HG03558 (cell line): ENCODE measurements around the gene PDZK1.
"Not testable (repeated sequence)": the region's sequence is repeated elsewhere in the genome, so short reads cannot be mapped to it uniquely, and the experiment has no call there.

Source experiments
- ATAC-seq: cut with Tn5 transposase; IDR thresholded peaks from one replicate; pipeline ENCODE4 v1.9.1; 2021; ENCODE audit warnings: moderate number of reproducible peaks; ENCODE audit not compliant: unreplicated experiment; ENCODE audit errors: extremely low read depth

Gene PDZK1

GRCh38 chr1:145707183-145707867, at the start of gene PDZK1:
PDZK1 (minus strand) TSS chr1:145707368; CDS start chr1:145688021, 19,347 bp downstream.
- ATAC-seq, result no peak

DNA sequence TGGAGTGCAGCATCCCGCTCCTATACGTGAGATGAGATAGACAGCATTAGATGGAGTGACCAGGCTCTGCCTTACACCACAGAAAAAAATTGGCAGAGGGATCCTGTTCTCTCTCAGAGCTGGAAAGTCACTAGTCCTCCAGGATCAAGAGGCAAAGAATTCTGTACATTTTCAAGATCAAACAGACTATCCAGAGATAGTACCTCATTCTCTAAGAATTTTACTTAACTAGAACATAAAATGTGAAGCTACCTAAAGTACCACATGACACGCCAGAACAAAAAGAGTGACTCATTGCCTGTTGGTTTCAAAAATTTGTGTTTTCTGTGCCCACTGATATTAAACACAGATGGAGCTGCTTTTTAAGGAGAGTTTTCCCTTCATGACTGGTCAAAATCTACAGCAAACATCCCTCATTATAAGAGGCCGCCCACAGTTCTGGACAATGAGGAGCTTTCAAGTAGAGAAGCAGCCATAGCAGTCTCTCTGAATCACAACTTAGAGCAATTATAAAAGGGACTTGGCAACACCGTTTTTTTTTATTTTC, 44.4 kb upstream of the PDZK1 start:
- ATAC-seq, result no peak

DNA sequence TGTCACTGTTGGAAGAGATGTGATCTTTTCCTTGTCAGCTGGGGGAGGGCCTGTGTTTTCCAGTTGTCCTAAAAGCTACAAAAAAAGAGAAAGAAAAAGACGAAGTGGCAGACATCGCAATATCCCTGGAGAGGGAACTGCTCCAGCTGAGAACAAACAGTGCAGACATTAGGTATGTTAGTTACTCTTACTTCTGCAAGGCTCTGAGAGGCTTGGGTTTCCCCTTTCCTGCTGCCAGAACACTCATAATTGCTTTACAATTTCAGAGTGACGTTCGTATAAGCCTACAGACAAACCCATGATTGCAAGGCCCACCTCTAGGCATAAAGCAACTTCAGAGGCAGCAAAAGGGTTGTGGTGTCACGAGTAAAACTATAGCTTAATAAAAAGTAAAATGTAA, 43.3 kb upstream of the PDZK1 start:
- no peak for ATAC-seq

DNA sequence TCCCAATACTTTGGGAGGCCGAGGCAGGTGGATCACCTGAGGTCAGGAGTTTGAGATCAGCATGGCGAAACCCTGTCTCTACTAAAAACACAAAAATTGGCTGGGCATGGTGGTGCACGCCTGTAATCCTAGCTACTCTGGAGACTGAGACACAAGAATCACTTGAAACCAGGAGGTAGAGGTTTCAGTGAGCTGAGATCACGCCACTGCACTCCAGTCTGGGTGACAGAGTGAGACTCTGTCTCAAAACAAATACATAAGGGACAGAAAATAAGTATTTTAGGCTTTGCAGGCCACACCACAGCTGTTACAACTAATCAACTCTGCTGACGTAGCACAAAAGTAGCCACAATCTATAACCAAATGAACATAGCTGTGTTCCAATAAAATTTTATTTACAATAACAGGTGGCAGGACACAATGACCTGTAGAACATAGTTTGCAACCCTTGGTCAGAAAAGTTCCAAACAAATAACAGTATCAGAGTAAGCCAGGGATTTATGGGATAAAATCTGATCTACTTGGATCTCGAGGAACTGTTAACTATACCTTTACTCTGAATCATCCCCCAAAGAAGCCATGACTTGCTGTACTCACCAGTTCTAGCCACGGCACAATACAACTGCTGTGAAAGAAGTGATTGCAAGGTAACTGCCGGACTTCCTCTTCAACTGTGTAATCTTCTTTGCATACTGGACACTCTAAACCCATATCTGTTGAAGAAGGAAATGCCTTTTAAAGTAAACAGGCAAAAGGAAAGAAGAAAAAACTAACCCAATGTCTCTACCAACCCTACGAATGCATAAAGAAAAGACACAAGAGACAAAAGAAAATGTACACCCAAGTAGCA, 40.5 kb upstream of the PDZK1 start:
- no peak for ATAC-seq

- ATAC-seq, result no peak
These were observed 33.1 kb upstream of the PDZK1 start for GRCh38 chr1:145740269-145740668.

GRCh38 chr1:145736191-145736590, 29.0 kb upstream of the PDZK1 start:
- no peak for ATAC-seq

DNA sequence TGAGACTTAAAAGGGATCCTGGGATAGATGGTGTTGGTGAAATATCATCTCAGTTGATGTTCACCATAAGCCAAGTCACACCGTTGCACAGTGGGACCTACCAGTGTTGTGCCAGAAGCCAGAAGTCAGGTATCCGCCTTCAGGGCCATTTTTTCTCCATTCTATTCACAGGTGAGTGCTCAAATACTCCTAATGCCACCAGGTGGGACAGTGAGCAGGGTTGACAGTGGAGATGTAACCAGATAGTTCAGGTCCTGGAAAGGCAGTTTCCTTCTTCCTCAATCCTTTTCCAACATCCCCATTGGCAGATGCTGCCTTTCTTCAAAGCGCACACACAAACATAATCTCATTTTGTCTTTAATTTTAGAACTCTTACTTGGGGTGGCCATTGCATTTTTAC, 23.7 kb upstream of the PDZK1 start:
- no peak for ATAC-seq

GRCh38 chr1:145730467-145730866, 23.3 kb upstream of the PDZK1 start:
- ATAC-seq, result no peak

DNA sequence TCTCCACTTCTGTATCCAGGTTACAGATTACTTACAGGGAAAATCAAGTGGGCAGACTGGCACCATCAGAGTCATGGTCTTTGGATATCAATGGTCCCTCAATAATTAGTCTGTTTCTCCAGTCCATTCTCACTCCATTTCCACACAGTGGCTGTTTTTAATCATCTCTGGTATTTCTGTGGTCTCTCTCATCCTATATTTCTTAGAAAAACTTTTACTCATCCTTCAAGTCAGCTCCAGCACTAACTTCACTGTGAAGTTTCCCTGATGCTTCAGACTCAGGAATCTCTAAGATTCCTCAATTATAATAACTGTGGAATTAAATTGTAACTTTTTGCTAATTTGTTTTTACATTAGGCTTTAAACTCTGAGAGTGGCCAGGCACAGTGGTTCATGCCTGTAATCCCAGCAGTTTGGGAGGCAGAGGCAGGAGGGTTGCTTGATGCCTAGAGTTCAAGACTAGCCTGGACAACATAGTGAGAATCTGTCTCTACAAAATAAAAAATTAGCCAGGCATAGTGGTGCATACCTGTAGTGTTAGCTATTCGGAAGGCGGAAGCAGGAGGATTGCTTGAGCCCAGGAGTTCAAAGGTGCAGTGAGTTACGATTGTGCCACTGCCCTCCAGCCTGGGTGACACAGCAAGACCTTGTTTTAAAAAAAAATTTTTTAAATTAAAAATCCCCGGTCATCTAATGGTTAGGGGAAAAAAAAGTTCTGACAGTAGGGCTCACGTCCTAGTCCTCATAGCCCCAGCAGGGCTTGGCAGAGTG, 22.7 kb upstream of the PDZK1 start:
- no peak for ATAC-seq

- ATAC-seq, result no peak
These were observed 22.0 kb upstream of the PDZK1 start for GRCh38 chr1:145729196-145729595.

- not testable (repeated sequence) for ATAC-seq
These were observed 19.0 kb upstream of the PDZK1 start for GRCh38 chr1:145726193-145726592.

GRCh38 chr1:145720878-145721671, 13.9 kb upstream of the PDZK1 start:
- no peak for ATAC-seq

- no peak for ATAC-seq
These were observed 13.3 kb upstream of the PDZK1 start for GRCh38 chr1:145720556-145720877.

GRCh38 chr1:145719230-145720079, 12.3 kb upstream of the PDZK1 start, which contains the start of gene CD160:
CD160 (plus strand) TSS chr1:145719499; CDS start chr1:145728328, 8,829 bp downstream.
- ATAC-seq, result no peak

GRCh38 chr1:145718465-145718864, 11.3 kb upstream of the PDZK1 start:
- not testable (repeated sequence) for ATAC-seq

DNA sequence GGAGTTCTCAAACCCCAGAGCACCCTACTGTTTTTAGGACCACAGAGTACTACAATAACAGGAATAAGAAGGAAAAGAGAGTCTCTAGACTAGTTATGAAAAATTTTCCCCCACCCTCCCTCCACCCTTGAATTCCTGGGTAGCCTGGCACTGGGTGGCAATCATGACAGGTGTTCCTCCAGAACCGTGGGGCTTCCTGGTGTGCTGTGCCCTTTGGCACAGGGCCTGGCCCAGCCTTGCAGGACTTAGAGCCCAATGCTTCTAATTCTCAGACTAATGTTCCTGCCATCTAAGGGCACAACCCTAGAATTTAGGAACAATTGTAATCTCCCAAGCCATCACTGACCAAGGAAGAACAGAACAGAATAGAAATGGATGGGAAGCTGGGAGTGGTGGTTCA, 10.7 kb upstream of the PDZK1 start:
- no peak for ATAC-seq

DNA sequence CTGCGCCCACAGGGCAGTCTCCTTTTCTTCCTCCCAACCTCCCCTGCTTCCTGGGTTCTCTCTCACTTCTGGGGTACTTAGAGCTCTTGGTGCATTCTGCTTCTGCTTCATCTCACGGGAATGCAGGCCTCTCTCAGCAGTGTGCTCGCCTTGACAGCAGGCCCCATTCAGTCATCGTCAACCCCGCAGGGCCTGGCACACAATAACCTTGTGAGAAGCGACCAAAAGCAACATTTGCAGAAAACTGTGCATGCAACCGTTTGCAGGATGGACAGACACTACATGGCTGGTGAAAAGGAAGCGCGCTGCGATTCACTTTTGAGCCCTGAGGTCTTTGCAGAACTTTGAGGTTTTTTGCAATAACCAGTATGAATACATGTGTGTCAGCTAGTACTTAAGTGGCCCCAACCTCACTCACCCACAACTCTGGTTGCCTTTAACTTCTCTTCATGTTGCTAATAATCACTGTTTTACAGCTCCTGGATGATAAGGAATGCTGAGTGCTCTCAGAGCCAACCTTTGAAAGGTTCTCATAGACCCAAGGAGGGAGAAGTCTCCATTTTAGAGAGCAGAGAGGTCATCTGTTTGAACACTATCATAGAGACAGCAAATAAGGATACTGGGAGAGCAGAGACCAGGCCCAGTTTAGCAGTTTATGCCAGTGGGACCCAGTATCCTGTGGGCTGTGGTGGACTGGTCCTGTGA, 9.6 kb upstream of the PDZK1 start:
- ATAC-seq, result no peak

GRCh38 chr1:145714524-145715111, 7.5 kb upstream of the PDZK1 start:
- no peak for ATAC-seq
